Calu3 (cell line): ENCODE data around the gene ABLIM2. TPM values are rescaled to one million over a fixed set of nuclear protein-coding genes. Genes with fewer than 3 reads are reported as not detected.

Source experiments
- BruUV-seq: library from RNA; stranded (reverse); fragments of 400-500 nt; replicated peaks from 2 replicates; lab custom pipeline; 2021; lab: Mats Ljungman, UMichigan
- CTCF ChIA-PET: fragments of 300-600 bp; sonication (Branson Sonifier 250); formaldehyde crosslinking; loops from one replicate; lab custom pipeline; 2022; ENCODE audit warnings: antibody characterized with exemption; lab: Charles Lee
- DNase-seq: peaks from one replicate; pipeline ENCODE4 v3.0.0; 2022
- H3K27ac Mint-ChIP-seq: one replicate; pipeline ENCODE4 v1.8.0; 2022; ENCODE audit warnings: mixed read lengths; ENCODE audit not compliant: unreplicated experiment
- H3K27me3 Mint-ChIP-seq: one replicate; pipeline ENCODE4 v1.8.0; 2022; ENCODE audit warnings: mixed read lengths; ENCODE audit not compliant: unreplicated experiment
- H3K36me3 Mint-ChIP-seq: one replicate; pipeline ENCODE4 v1.8.0; 2022; ENCODE audit warnings: mild to moderate bottlenecking, moderate library complexity, mixed read lengths; ENCODE audit not compliant: insufficient read depth, unreplicated experiment
- H3K4me1 Mint-ChIP-seq: one replicate; pipeline ENCODE4 v1.8.0; 2022; ENCODE audit warnings: mild to moderate bottlenecking, low read depth, mixed read lengths; ENCODE audit not compliant: unreplicated experiment
- H3K4me3 Mint-ChIP-seq: one replicate; pipeline ENCODE4 v1.8.0; 2022; ENCODE audit warnings: mild to moderate bottlenecking, low read depth, moderate library complexity, mixed read lengths; ENCODE audit not compliant: unreplicated experiment
- H3K9me3 Mint-ChIP-seq: one replicate; pipeline ENCODE4 v1.8.0; 2022; ENCODE audit warnings: low read depth, mixed read lengths; ENCODE audit not compliant: unreplicated experiment
- intact Hi-C: fragments of 100-400 bp; cut with micrococcal nuclease; formaldehyde crosslinking; loops from one replicate; pipeline ENCODE4 v1.10.0; 2022; ENCODE audit not compliant: unreplicated experiment
- total RNA-seq: library from RNA; stranded (reverse); gene quantifications from 2 replicates; pipeline ENCODE4 v1.2.3, GENCODE V29; 2022
- TF ChIP-seq, protein P1 (sequence below): fragments of 200-600 bp; IDR thresholded peaks from one replicate; pipeline ENCODE4 v1.8.0; 2022; ENCODE audit warnings: antibody characterized with exemption; ENCODE audit not compliant: unreplicated experiment

ABLIM2 gene
- total RNA-seq, 1 experiment from 2014 or later, result 1.0 TPM

DNA sequence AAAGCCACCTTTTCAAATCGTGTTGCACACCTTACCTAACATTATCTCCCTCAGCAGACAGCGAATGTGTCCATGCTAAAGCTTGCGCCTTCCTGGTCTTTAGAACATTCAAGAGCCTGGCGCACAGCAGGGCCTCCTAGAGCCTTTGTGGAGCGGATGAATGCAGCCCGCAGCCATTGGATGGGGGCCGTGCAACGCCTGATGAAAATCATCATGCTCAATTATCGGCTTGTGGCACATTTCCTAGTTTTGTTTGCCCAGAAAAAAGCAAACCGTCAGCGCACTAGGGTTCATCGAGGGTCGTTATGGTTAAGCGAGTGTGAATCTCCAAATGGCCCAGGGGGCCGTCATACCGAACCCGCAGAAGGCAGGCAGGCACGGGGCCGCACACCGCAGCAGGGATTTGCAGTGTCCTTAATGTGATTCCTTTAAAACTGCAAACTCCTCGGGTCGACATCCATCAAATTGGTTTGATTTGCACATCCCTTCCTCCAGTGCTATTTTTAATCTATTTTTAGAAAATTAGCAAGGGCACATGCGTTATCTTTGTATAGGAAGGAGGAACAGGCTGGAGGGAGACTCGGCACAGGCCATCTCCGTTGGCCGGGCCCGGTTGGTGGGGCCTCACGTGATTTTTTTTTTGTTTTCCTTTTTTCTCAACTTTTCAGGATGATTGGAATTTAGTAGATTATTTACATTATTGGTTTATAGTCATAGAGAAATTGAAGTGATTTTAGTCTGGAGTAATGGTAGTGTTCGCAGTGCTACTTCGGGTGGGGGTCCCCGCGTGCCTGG lies 53.1 kb downstream of the ABLIM2 start:
- Mint-ChIP-seq H3K9me3 (no peaks in the 10 kb centered on the region), H3K4me3 (no peak overlapping the region), H3K36me3 (no peaks in the 10 kb centered on the region), H3K4me1 (peaks cover 6% of the 10 kb centered on the region), H3K27ac (no peak overlapping the region), H3K27me3 (peaks cover 11% of the 10 kb centered on the region)
- no peak for DNase-seq
- TF ChIP-seq, protein P1, sequence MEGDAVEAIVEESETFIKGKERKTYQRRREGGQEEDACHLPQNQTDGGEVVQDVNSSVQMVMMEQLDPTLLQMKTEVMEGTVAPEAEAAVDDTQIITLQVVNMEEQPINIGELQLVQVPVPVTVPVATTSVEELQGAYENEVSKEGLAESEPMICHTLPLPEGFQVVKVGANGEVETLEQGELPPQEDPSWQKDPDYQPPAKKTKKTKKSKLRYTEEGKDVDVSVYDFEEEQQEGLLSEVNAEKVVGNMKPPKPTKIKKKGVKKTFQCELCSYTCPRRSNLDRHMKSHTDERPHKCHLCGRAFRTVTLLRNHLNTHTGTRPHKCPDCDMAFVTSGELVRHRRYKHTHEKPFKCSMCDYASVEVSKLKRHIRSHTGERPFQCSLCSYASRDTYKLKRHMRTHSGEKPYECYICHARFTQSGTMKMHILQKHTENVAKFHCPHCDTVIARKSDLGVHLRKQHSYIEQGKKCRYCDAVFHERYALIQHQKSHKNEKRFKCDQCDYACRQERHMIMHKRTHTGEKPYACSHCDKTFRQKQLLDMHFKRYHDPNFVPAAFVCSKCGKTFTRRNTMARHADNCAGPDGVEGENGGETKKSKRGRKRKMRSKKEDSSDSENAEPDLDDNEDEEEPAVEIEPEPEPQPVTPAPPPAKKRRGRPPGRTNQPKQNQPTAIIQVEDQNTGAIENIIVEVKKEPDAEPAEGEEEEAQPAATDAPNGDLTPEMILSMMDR, result no peak
- no TSS peak for BruUV-seq
- intact Hi-C loops, result no loop called here
- CTCF ChIA-PET, result interaction anchor here (0.6 kb wide), 1 partner anchor 83 kb away, joined by 3 read pairs; no protein-coding TSS in a partner anchor

DNA sequence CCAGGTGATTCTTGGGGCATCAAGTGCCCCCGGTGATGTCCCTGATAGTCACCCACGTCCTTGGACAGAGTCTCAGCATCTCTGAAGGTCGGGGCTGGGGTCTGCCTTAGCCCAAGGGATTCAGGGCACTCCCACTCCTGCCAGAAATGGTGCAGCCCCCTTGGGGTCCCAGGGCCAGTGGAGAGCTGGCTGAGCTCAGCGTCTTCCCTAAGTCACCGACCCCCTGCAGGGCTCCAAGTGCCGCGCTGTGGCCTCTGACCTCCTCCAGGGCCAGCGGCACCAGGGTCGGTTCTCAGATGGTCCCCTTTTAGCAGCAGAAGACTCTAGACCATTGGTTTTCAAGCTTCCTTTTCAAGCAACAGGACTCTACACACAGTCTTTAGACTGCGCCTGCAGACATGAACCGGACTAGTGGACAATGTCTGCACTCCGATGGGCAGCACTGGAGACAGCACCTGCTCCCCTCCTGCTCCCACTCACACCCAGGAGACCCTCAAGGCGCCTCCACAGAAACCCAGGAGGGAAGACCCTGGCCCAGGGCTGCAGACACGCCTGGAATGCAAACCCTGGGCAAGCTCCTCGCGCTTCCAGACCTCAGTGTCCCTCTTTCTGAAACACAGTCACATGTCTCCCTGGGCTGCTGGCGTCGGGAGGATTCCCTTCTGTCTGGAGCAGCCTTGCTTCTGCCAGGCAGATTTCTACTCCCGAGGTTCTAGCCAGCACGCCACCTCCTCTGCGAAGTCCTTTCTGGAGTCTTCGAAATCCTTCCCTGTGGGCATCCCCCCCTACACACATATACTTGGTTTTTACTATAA lies 53.9 kb downstream of the ABLIM2 start:
- Mint-ChIP-seq H3K36me3 (no peaks in the 10 kb centered on the region), H3K4me3 (no peak overlapping the region), H3K27ac (no peak overlapping the region), H3K4me1 (peaks cover 6% of the 10 kb centered on the region), H3K27me3 (peaks cover 11% of the 10 kb centered on the region), H3K9me3 (no peaks in the 10 kb centered on the region)
- CTCF ChIA-PET, result interaction anchor here (0.6 kb wide), 1 partner anchor 82 kb away, joined by 3 read pairs; no protein-coding TSS in a partner anchor
- intact Hi-C loops, result no loop called here
- no peak for DNase-seq
- TF ChIP-seq, protein P1, result no peak
- BruUV-seq, result no TSS peak

DNA sequence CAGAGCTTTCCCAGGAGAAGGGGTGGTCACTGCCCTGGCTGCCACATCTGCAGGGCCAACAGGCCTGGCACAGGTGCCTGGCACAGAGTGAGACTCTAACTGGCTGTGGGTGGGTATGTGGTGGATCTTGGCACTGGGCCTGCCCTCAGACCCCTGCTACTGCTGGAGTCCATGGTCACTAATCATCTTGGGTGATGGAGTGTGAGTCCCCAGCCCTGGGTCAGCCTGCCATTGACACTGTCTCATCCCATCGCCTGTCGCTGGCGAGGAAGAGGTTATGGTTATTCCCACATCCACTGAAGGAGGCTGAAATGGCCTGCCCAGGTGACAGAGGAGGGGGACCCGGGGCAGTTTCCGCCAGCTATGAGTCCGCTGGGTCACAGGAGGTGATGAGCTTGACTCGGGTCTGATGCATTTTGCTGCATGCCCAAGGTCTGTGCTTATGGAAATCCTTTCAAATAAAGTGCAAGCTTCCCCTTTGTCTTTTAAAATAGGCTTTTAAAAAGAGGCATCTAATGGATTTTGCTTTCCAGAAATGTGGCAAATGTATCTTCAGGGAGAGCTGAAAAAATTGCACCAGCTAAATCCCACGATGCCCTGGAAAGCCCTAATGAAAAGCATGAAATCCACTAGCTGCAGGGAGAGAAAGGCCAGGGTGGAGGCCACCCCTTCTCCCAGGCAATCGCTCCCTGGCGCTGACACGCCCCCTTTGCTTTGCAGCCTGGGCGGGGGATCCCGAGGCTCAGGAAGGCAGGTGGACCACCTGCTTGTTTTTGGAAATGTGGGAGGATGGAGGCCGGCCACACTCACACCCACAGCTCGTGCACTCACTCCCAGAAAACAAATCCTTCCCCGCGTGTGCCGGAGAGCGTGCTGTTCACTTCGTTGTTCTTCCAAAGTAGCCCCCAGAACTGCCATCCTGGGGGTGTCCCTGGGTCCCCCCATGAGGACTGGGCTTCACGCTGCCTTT lies 54.9 kb downstream of the ABLIM2 start:
- no peak for DNase-seq
- Mint-ChIP-seq H3K9me3 (no peaks in the 10 kb centered on the region), H3K27ac (no peak overlapping the region), H3K27me3 (peaks cover 11% of the 10 kb centered on the region), H3K36me3 (no peaks in the 10 kb centered on the region), H3K4me3 (no peak overlapping the region), H3K4me1 (peaks cover 5% of the 10 kb centered on the region)
- CTCF ChIA-PET, result interaction anchor here (0.6 kb wide), 1 partner anchor 565 kb away, joined by 3 read pairs; no protein-coding TSS in a partner anchor
- no TSS peak for BruUV-seq
- intact Hi-C loops, result no loop called here
- TF ChIP-seq, protein P1, result no peak

DNA sequence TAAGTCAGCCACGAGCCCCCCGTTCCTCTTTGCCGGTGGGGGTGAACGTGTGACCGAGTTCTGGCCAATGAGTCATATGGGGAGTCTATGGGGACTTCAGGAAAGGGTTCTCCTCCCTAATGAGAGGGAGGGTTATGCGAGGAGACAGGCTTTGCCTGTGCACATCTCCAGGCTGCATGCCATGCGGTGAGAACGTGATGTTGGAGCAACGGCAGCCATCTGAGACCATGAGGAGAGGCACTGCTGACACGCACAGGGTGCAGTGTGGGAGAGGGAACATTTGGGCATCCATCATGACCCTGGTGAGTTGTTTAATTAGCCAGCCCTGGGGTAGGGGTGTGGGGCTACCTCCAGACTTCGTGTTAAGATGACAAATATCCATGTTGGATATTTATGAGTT lies 55.8 kb downstream of the ABLIM2 start:
- Mint-ChIP-seq H3K27ac (no peak overlapping the region), H3K9me3 (no peaks in the 10 kb centered on the region), H3K27me3 (peaks cover 11% of the 10 kb centered on the region), H3K4me1 (no peaks in the 10 kb centered on the region), H3K36me3 (no peaks in the 10 kb centered on the region), H3K4me3 (no peak overlapping the region)
- intact Hi-C loops, result no loop called here
- TF ChIP-seq, protein P1, result no peak
- CTCF ChIA-PET, result interaction anchor here (0.6 kb wide), 1 partner anchor 564 kb away, joined by 3 read pairs; no protein-coding TSS in a partner anchor
- DNase-seq, result no peak
- no TSS peak for BruUV-seq
